ENCODE data around the gene ADTRP. TPM values are rescaled to one million over a fixed set of nuclear protein-coding genes. Genes with fewer than 3 reads are reported as not detected.

ADTRP gene
- total and polyA plus RNA-seq, 2 of the 13 experiments (the other 11 are each of a cell fraction or from before 2014, with no cell fraction given): not detected

GRCh38 chr6:11772109-11772825 lies 6.3 kb downstream of the ADTRP start:
- no peak for FAIRE-seq
- Histone ChIP-seq H3K4me3 (replicated peaks in 1 of 3; ENCODE audit: insufficient read depth in 1 of 3, low read depth in 2 of 3, low read length in 3 of 3) (no peak overlapping the region), H3K4me2 (ENCODE audit: low read depth, low read length) (no peak overlapping the region), H2AFZ (ENCODE audit: low read length) (no peak overlapping the region), H3K27ac (ENCODE audit: extremely low read length, insufficient read depth, low read length) (no peak overlapping the region), H3K9me3 (ENCODE audit: low read length) (no peaks in the 10 kb centered on the region), H3K27me3 (ENCODE audit: control insufficient read depth in 1 of 2, insufficient read depth in 2 of 2, low read length in 2 of 2) (peaks cover 2 to 45% of the 10 kb centered on the region in 2 experiments; a peak in 4 of 5 replicates), H4K20me1 (ENCODE audit: insufficient read depth, low read length) (no peaks in the 10 kb centered on the region), H3K79me2 (ENCODE audit: insufficient read depth, low read length) (no peaks in the 10 kb centered on the region), H3K4me1 (ENCODE audit: insufficient read depth, low read length) (no peaks in the 10 kb centered on the region), H3K36me3 (replicated peaks in 1 of 2; ENCODE audit: control insufficient read depth in 1 of 2, insufficient read depth in 2 of 2, low read length in 2 of 2) (no peaks in the 10 kb centered on the region), H3K9ac (ENCODE audit: insufficient read depth, low read depth, low read length) (no peak overlapping the region)
- POLR2A ChIA-PET: no interaction called here
- no TSS peak for BruUV-seq (replicated peaks)
- WGBS (ENCODE audit: low lambda C conversion rate): 33% methylated on average over 10 of the region's 10 CpGs
- no peak for ATAC-seq
- intact Hi-C loops (cut with micrococcal nuclease; ENCODE audit: unreplicated experiment): no loop called here
- TF ChIP-seq, protein P1, sequence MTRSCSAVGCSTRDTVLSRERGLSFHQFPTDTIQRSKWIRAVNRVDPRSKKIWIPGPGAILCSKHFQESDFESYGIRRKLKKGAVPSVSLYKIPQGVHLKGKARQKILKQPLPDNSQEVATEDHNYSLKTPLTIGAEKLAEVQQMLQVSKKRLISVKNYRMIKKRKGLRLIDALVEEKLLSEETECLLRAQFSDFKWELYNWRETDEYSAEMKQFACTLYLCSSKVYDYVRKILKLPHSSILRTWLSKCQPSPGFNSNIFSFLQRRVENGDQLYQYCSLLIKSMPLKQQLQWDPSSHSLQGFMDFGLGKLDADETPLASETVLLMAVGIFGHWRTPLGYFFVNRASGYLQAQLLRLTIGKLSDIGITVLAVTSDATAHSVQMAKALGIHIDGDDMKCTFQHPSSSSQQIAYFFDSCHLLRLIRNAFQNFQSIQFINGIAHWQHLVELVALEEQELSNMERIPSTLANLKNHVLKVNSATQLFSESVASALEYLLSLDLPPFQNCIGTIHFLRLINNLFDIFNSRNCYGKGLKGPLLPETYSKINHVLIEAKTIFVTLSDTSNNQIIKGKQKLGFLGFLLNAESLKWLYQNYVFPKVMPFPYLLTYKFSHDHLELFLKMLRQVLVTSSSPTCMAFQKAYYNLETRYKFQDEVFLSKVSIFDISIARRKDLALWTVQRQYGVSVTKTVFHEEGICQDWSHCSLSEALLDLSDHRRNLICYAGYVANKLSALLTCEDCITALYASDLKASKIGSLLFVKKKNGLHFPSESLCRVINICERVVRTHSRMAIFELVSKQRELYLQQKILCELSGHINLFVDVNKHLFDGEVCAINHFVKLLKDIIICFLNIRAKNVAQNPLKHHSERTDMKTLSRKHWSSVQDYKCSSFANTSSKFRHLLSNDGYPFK (CRISPR knock-in tag; IDR thresholded peaks at IDR 0.05; ENCODE audit: borderline replicate concordance): no peak
- no peak for DNase-seq (ENCODE audit: low spot score)
- CTCF ChIA-PET (ENCODE audit: low intra/inter-chr PET ratio, low total read pairs): no interaction called here
- in situ Hi-C loops (cut with HindIII; ENCODE audit: extremely low pct_ligation_motif_present, low pct_unique_long_range_greater_than_20kb): no loop called here

DNA sequence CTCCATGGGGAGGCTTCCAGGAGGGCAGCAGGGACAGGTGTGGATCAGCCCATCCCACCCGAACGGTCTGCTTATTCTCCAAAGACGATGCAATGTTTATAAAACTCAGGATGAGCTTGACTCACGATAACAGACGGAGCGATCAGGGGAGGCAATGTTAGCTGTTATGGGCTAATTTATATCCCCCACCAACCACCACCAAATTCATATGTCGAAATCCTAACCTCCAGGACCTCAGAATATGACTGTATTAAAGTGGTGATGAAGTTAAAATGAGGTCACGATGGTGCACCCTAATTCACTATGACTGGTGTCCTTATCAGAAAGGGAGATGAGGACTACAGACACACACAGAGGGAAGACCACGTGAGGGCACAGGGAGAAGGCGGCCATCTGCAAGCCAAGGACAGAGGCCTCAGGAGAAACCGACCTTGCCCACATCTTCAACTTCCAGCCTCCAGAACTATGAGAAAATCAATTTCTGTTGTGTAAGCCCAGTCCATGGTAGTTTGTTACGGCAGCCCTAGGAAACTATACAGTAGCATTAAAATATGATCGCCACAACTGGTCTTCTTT lies 7.0 kb downstream of the ADTRP start:
- Histone ChIP-seq H3K4me1 (ENCODE audit: insufficient read depth, low read length) (no peaks in the 10 kb centered on the region), H3K9ac (ENCODE audit: insufficient read depth, low read depth, low read length) (no peak overlapping the region), H3K27ac (ENCODE audit: extremely low read length, insufficient read depth, low read length) (no peak overlapping the region), H3K9me3 (ENCODE audit: low read length) (no peaks in the 10 kb centered on the region), H2AFZ (ENCODE audit: low read length) (no peak overlapping the region), H4K20me1 (ENCODE audit: insufficient read depth, low read length) (no peaks in the 10 kb centered on the region), H3K27me3 (ENCODE audit: control insufficient read depth in 1 of 2, insufficient read depth in 2 of 2, low read length in 2 of 2) (peaks cover 2 to 45% of the 10 kb centered on the region in 2 experiments; a peak in 4 of 5 replicates), H3K4me3 (replicated peaks in 1 of 3; ENCODE audit: insufficient read depth in 1 of 3, low read depth in 2 of 3, low read length in 3 of 3) (no peak overlapping the region), H3K79me2 (ENCODE audit: insufficient read depth, low read length) (no peaks in the 10 kb centered on the region), H3K4me2 (ENCODE audit: low read depth, low read length) (no peak overlapping the region), H3K36me3 (replicated peaks in 1 of 2; ENCODE audit: control insufficient read depth in 1 of 2, insufficient read depth in 2 of 2, low read length in 2 of 2) (no peaks in the 10 kb centered on the region)
- in situ Hi-C loops (cut with HindIII; ENCODE audit: extremely low pct_ligation_motif_present, low pct_unique_long_range_greater_than_20kb): no loop called here
- POLR2A ChIA-PET: no interaction called here
- FAIRE-seq (no peak), DNase-seq (ENCODE audit: low spot score) (no peak), ATAC-seq (no peak)
- CTCF ChIA-PET (ENCODE audit: low intra/inter-chr PET ratio, low total read pairs): no interaction called here
- intact Hi-C loops (cut with micrococcal nuclease; ENCODE audit: unreplicated experiment): no loop called here
- no TSS peak for BruUV-seq (replicated peaks)
- WGBS (ENCODE audit: low lambda C conversion rate): 52% methylated on average over 12 of the region's 13 CpGs
- TF ChIP-seq MNT (IDR thresholded peaks at IDR 0.05) (no peak), ZNF446 (CRISPR knock-in tag; IDR thresholded peaks at IDR 0.05) (no peak), PHF21A (CRISPR knock-in tag; IDR thresholded peaks at IDR 0.05) (no peak), REL (CRISPR knock-in tag; conservative IDR thresholded peaks at IDR 0.05) (no peak), ZNF878 (CRISPR knock-in tag; IDR thresholded peaks at IDR 0.05) (no peak), ZNF329 (CRISPR knock-in tag; IDR thresholded peaks at IDR 0.05; ENCODE audit: low read depth) (no peak), HMG20B (CRISPR knock-in tag; conservative IDR thresholded peaks at IDR 0.05) (no peak), ZNF672 (CRISPR knock-in tag; IDR thresholded peaks at IDR 0.05) (no peak), KMT2A (CRISPR knock-in tag; IDR thresholded peaks at IDR 0.05) (no peak)
- TF ChIP-seq, protein P2, sequence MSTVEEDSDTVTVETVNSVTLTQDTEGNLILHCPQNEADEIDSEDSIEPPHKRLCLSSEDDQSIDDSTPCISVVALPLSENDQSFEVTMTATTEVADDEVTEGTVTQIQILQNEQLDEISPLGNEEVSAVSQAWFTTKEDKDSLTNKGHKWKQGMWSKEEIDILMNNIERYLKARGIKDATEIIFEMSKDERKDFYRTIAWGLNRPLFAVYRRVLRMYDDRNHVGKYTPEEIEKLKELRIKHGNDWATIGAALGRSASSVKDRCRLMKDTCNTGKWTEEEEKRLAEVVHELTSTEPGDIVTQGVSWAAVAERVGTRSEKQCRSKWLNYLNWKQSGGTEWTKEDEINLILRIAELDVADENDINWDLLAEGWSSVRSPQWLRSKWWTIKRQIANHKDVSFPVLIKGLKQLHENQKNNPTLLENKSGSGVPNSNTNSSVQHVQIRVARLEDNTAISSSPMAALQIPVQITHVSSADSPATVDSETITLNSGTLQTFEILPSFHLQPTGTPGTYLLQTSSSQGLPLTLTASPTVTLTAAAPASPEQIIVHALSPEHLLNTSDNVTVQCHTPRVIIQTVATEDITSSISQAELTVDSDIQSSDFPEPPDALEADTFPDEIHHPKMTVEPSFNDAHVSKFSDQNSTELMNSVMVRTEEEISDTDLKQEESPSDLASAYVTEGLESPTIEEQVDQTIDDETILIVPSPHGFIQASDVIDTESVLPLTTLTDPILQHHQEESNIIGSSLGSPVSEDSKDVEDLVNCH (CRISPR knock-in tag; IDR thresholded peaks at IDR 0.05): no peak

Data from HepG2 (cell line).